A549 treated with AZD9567 at 1 μM for 4 hours (cell line): ENCODE measurements around the gene LTBR. TPM values are rescaled to one million over a fixed set of nuclear protein-coding genes. Genes with fewer than 3 reads are reported as not detected.

Source experiments
- total RNA-seq: library from RNA; stranded (reverse); fragments of 200-300 nt; extraction: Qiagen RNA extraction; gene quantifications from 5 replicates; pipeline ENCODE4 v1.2.3, GENCODE V29; 2022; ENCODE audit not compliant: insufficient read depth

Gene LTBR
- 185 to 209 TPM (median 207 TPM) in 5 replicates for total RNA-seq

DNA sequence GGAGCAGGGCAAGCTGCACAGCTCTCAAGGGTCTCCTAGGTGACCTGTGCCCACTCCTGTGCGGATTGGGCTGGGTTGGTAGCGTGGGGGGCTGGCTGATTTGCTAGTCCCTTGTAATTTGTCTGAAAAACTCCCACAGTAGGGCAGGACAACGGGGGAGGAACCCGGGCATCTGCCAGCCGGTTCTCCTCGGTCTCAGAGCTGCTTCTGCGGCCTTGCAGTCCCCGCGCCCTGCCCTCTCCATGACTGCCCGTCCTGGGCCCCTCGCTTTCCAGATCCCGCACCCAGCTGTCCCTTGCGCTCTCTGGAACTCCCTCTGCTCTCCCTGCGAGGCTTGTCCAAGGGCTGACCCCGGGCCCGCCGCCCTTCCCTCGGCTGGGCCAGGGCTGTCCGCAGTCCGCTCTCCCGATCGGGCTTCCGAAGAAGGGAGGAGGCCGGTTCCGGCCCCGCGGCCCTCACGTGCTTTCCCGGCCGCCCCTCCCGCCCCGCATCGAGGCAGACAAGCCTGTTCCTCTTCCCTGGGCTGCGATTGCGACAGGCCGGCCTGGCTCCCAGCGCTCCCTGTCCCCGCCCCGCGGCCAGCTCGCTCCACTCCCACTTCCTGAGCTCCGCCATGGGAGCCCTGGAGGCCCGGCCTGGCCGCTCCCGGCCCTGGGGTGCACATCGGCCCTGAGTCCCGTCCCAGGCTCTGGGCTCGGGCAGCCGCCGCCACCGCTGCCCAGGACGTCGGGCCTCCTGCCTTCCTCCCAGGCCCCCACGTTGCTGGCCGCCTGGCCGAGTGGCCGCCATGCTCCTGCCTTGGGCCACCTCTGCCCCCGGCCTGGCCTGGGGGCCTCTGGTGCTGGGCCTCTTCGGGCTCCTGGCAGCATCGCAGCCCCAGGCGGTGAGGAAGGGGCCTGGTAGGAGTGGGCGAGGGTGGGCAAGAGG, at the start of gene LTBR:
Gene LTBR (plus strand): TSS at position 591 of the 927 bp plus-strand sequence. CDS start 197 bp downstream, at position 788.

GRCh38 chr12:6341417-6342139, 42.4 kb upstream of the LTBR start, which contains the start of gene TNFRSF1A:
Gene TNFRSF1A, minus strand, starts transcription at chr12:6342076. Its CDS starts 262 bp downstream, at chr12:6341814.

DNA sequence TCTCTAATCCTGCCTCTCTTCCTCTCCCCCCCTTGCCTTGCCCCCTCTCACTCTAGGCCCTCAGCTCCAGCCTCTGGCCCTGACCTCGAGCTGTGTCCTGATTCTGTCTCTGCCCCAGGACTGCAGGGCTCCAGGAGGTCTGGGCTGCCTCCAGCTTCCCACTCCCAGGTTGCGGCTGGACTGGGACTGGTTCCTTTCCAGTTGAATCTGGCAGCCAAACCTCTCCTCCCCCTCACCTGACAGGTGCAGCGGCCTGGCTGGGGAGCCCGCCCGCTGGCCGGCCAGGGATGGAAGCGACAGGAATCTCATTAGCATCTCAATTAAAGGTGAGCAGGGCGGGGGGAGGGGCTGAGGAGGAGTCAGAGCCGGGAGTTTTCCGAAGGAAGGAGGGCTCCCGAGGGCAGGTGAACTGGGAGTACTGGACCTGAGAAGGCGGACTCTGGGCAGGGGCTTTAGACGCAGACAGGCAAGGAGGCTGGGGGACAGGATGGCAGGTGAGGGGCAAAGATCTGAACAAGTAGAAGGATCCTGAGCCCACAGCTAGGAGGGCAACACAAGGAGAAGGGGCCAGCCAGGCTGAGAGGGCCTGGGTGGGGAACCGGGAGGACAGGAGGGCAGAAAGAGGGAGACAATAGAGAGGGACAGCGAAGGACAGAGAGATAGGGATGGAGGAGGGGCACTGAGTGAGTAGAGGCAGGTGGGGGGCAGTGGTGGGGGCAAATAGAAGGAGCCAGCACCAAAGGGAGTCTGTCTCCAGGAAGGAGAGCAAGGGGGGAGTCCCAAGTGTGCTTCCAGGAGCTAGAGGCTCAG, 8.5 kb upstream of the LTBR start, which contains the start of gene SCNN1A:
Gene SCNN1A (minus strand): TSS at position 295 of the 810 bp plus-strand sequence. CDS start 780 bp downstream, outside the sequence.

Other genes with a start within 250 kb of the LTBR start
- gene CD9, start 183.8 kb upstream of the LTBR start, total RNA-seq, result 221 to 271 TPM (median 265 TPM) in 5 replicates
- 0.13 to 1.1 TPM (median 0.20 TPM) in 5 replicates for gene PLEKHG6, start 73.5 kb upstream of the LTBR start, total RNA-seq
- gene TNFRSF1A, start 42.1 kb upstream of the LTBR start, total RNA-seq, result 353 to 773 TPM (median 449 TPM) in 5 replicates
- gene SCNN1A, start 8.6 kb upstream of the LTBR start, total RNA-seq, result 13.9 to 31.3 TPM (median 14.8 TPM) in 5 replicates
- gene CD27, start 60.8 kb downstream of the LTBR start, total RNA-seq, result not detected in 5 replicates
- 3.3 to 7.1 TPM (median 3.7 TPM) in 5 replicates for gene TAPBPL, start 67.9 kb downstream of the LTBR start, total RNA-seq
- 11.7 to 15.5 TPM (median 12.8 TPM) in 5 replicates for gene VAMP1, start 86.5 kb downstream of the LTBR start, total RNA-seq
- 294 to 317 TPM (median 305 TPM) in 5 replicates for gene MRPL51, start 109.1 kb downstream of the LTBR start, total RNA-seq
- gene NCAPD2, start 109.9 kb downstream of the LTBR start, total RNA-seq, result 52.1 to 60.1 TPM (median 58.2 TPM) in 5 replicates
- gene GAPDH, start 150.4 kb downstream of the LTBR start, total RNA-seq, result 7,420 to 9,416 TPM (median 8,934 TPM) in 5 replicates
- 1.1 to 1.8 TPM (median 1.4 TPM) in 4 of 5 replicates, not detected in the other for gene IFFO1, start 171.9 kb downstream of the LTBR start, total RNA-seq
- gene NOP2, start 184.1 kb downstream of the LTBR start, total RNA-seq, result 106 to 116 TPM (median 109 TPM) in 5 replicates
- 54.8 to 124 TPM (median 56.2 TPM) in 5 replicates for gene CHD4, start 223.2 kb downstream of the LTBR start, total RNA-seq